HG03439 (cell line): ENCODE results near the gene EXOSC7.
A peak's percentile ranks its signal among the peaks of the same experiment; 100 is the strongest.
"Not testable (repeated sequence)": the region's sequence is repeated elsewhere in the genome, so short reads cannot be mapped to it uniquely, and the experiment has no call there.

ENCODE experiments used
- ATAC-seq: cut with Tn5 transposase; IDR thresholded peaks from one replicate; pipeline ENCODE4 v1.9.1; 2021; ENCODE audit warnings: mild to moderate bottlenecking, moderate library complexity; ENCODE audit not compliant: unreplicated experiment

The EXOSC7 gene

GRCh38 chr3:44976002-44976815 lies at the start of gene EXOSC7, which contains the start of gene ZDHHC3:
Gene EXOSC7 (plus strand): TSS chr3:44976244. CDS start chr3:44976278, 34 bp downstream.
Gene ZDHHC3 (minus strand): TSS chr3:44976174. CDS start chr3:44959436, 16,738 bp downstream.
- peak; percentile 87 for ATAC-seq

GRCh38 chr3:44926921-44927320 lies 49.1 kb upstream of the EXOSC7 start:
- ATAC-seq = no peak

- no peak for ATAC-seq
These were observed 48.7 kb upstream of the EXOSC7 start for GRCh38 chr3:44927371-44927770.

- ATAC-seq = no peak
These were observed 46.3 kb upstream of the EXOSC7 start for GRCh38 chr3:44929782-44930181.

- no peak for ATAC-seq
These were observed 45.1 kb upstream of the EXOSC7 start for GRCh38 chr3:44930911-44931310.

- ATAC-seq = no peak
These were observed 44.3 kb upstream of the EXOSC7 start for GRCh38 chr3:44931791-44932190.

- no peak for ATAC-seq
These were observed 43.8 kb upstream of the EXOSC7 start for GRCh38 chr3:44932271-44932670.

- no peak for ATAC-seq
These were observed 42.8 kb upstream of the EXOSC7 start for GRCh38 chr3:44932986-44933944.

GRCh38 chr3:44939581-44940036 lies 36.4 kb upstream of the EXOSC7 start:
- no peak for ATAC-seq

- no peak for ATAC-seq
These were observed 33.7 kb upstream of the EXOSC7 start for GRCh38 chr3:44942202-44942921.

- no peak for ATAC-seq
These were observed 27.8 kb upstream of the EXOSC7 start for GRCh38 chr3:44948239-44948638.

- ATAC-seq = not testable (repeated sequence)
These were observed 26.3 kb upstream of the EXOSC7 start for GRCh38 chr3:44949770-44950169.

GRCh38 chr3:44950275-44950734 lies 25.7 kb upstream of the EXOSC7 start:
- no peak for ATAC-seq

GRCh38 chr3:44952689-44953088 lies 23.4 kb upstream of the EXOSC7 start:
- ATAC-seq = no peak

- no peak for ATAC-seq
These were observed 21.7 kb upstream of the EXOSC7 start for GRCh38 chr3:44954304-44954703.

GRCh38 chr3:44954962-44955361 lies 21.1 kb upstream of the EXOSC7 start:
- ATAC-seq = peak; percentile 39

- no peak for ATAC-seq
These were observed 20.1 kb upstream of the EXOSC7 start for GRCh38 chr3:44955917-44956316.

GRCh38 chr3:44957986-44958385 lies 18.1 kb upstream of the EXOSC7 start:
- no peak for ATAC-seq

- no peak for ATAC-seq
These were observed 17.7 kb upstream of the EXOSC7 start for GRCh38 chr3:44958386-44958785.

GRCh38 chr3:44960387-44961026 lies 15.5 kb upstream of the EXOSC7 start:
- ATAC-seq = no peak
